H1 (cell line): ENCODE results near the gene MKRN1. TPM values are rescaled to one million over a fixed set of nuclear protein-coding genes. Genes with fewer than 3 reads are reported as not detected.

Source experiments
- CTCF ChIA-PET: fragments of 300-600 bp; sonication (Branson Sonifier 250); formaldehyde crosslinking; loops from one replicate; lab custom pipeline; 2021; ENCODE audit not compliant: partially characterized antibody; lab: Charles Lee
- POLR2A ChIA-PET: fragments of 300-600 bp; sonication (Branson Sonifier 250); formaldehyde crosslinking; loops from one replicate; lab custom pipeline; 2021; ENCODE audit warnings: inconsistent platforms; ENCODE audit not compliant: partially characterized antibody; lab: Charles Lee
- DNase-seq, 2 experiments: peaks; one replicate each; pipeline versions ENCODE4 v3.0.0 to v3.0.0-alpha.2; 2010 to 2022; ENCODE audit warnings: low spot score in 2 of 2, low read depth in 1 of 2, mixed read lengths in 1 of 2
- FAIRE-seq: peaks from 2 replicates; lab custom pipeline; 2011; peaks lifted over from hg19 to GRCh38; lab: Jason Lieb, UNC
- H2AFZ ChIP-seq: 2 replicates; pipeline ENCODE4 v1.8.1; 2012; ENCODE audit warnings: low read length, inconsistent platforms
- H2AK5ac ChIP-seq: 2 replicates; pipeline ENCODE4 v1.6.1; 2013; ENCODE audit warnings: low read depth, low read length
- H2BK120ac ChIP-seq: replicated peaks from 2 replicates; pipeline ENCODE3; 2013; ENCODE audit warnings: low read depth, low read length, inconsistent platforms
- H2BK12ac ChIP-seq: 2 replicates; pipeline ENCODE4 v1.6.1; 2013; ENCODE audit warnings: low read depth, low read length
- H2BK15ac ChIP-seq: 2 replicates; pipeline ENCODE4 v1.6.1; 2013; ENCODE audit warnings: low read length
- H2BK20ac ChIP-seq: 2 replicates; pipeline ENCODE4 v1.6.1; 2013; ENCODE audit warnings: low read length
- H2BK5ac ChIP-seq: 2 replicates; pipeline ENCODE4 v1.6.1; 2013; ENCODE audit warnings: low read depth, low read length
- H3K14ac ChIP-seq: 2 replicates; pipeline ENCODE4 v1.6.1; 2013; ENCODE audit warnings: inconsistent platforms; ENCODE audit not compliant: insufficient read length
- H3K18ac ChIP-seq: 2 replicates; pipeline ENCODE4 v1.6.1; 2013; ENCODE audit warnings: low read length; ENCODE audit errors: extremely low read depth
- H3K23ac ChIP-seq: 2 replicates; pipeline ENCODE4 v1.6.1; 2013; ENCODE audit warnings: inconsistent platforms; ENCODE audit not compliant: insufficient read length
- H3K23me2 ChIP-seq: 2 replicates; pipeline ENCODE4 v1.6.1; 2013; ENCODE audit warnings: low read depth, low read length
- H3K27ac ChIP-seq: 2 replicates; pipeline ENCODE4 v1.6.1; 2011; ENCODE audit warnings: low read depth, low read length, inconsistent platforms
- H3K27me3 ChIP-seq, 4 experiments: replicated peaks in 1 of 4; 1 replicate in 1 of 4; 2 replicates in 3 of 4; pipeline versions ENCODE4 v1.6.1 to v1.8.1; 2011 to 2013; ENCODE audit warnings: low read length in 3 of 4, mild to moderate bottlenecking in 3 of 4, inconsistent platforms in 2 of 4, mixed read lengths in 2 of 4, moderate library complexity in 1 of 4; ENCODE audit not compliant: control insufficient read depth in 3 of 4, insufficient read depth in 3 of 4; ENCODE audit errors: extremely low read depth in 1 of 4
- H3K36me3 ChIP-seq, 4 experiments: 2 replicates each; pipeline versions ENCODE4 v1.6.1 to v1.8.1; 2011 to 2013; ENCODE audit warnings: mild to moderate bottlenecking in 4 of 4, low read length in 3 of 4, moderate library complexity in 2 of 4, control low read depth in 1 of 4, inconsistent platforms in 1 of 4; ENCODE audit not compliant: insufficient read depth in 4 of 4, control insufficient read depth in 2 of 4
- H3K4ac ChIP-seq: replicated peaks from 2 replicates; pipeline ENCODE3; 2013; ENCODE audit warnings: low read length, low read depth, mixed read lengths, inconsistent platforms; ENCODE audit not compliant: insufficient read length
- H3K4me1 ChIP-seq, 4 experiments: replicated peaks in 1 of 4; 1 replicate in 1 of 4; 2 replicates in 3 of 4; pipeline versions ENCODE4 v1.6.1 to v1.8.1; 2011 to 2013; ENCODE audit warnings: low read length in 3 of 4, inconsistent platforms in 2 of 4, mixed read lengths in 1 of 4; ENCODE audit not compliant: insufficient read depth in 4 of 4, control insufficient read depth in 3 of 4
- H3K4me2 ChIP-seq, 2 experiments: 2 replicates each; pipeline versions ENCODE4 v1.6.1 to v1.8.1; 2011 to 2013; ENCODE audit warnings: low read depth in 2 of 2, low read length in 2 of 2, control low read depth in 1 of 2, inconsistent platforms in 1 of 2, mild to moderate bottlenecking in 1 of 2; ENCODE audit not compliant: insufficient read depth in 1 of 2
- H3K4me3 ChIP-seq, 4 experiments: fragments of 200-600, 300-600 bp in 1 of 4; sonication (generic), shearing (Covaris generic), sonication (Bioruptor Twin) in 1 of 4; 2 replicates each; pipeline versions ENCODE4 v1.5.1 to v1.8.1; 2011 to 2016; ENCODE audit warnings: low read length in 4 of 4, low read depth in 3 of 4, control low read depth in 2 of 4, inconsistent platforms in 2 of 4, mild to moderate bottlenecking in 2 of 4, mixed read lengths in 1 of 4, moderate library complexity in 1 of 4; ENCODE audit not compliant: insufficient read depth in 2 of 4; ENCODE audit errors: extremely low read depth in 1 of 4
- H3K56ac ChIP-seq: replicated peaks from 2 replicates; pipeline ENCODE3; 2013; ENCODE audit warnings: low read depth, mild to moderate bottlenecking, mixed read lengths, low read length, inconsistent platforms; ENCODE audit not compliant: insufficient read length
- H3K79me1 ChIP-seq: 2 replicates; pipeline ENCODE4 v1.6.1; 2013; ENCODE audit warnings: low read depth, low read length, control low read depth
- H3K79me2 ChIP-seq, 2 experiments: 2 replicates each; pipeline versions ENCODE4 v1.6.1 to v1.8.1; 2012 to 2013; ENCODE audit warnings: low read length in 2 of 2, mild to moderate bottlenecking in 2 of 2, inconsistent platforms in 1 of 2; ENCODE audit not compliant: insufficient read depth in 2 of 2, control insufficient read depth in 1 of 2
- H3K9ac ChIP-seq, 4 experiments: replicated peaks in 1 of 4; 1 replicate in 1 of 4; 2 replicates in 3 of 4; pipeline versions ENCODE4 v1.6.1 to v1.8.1; 2011 to 2013; ENCODE audit warnings: low read depth in 3 of 4, low read length in 3 of 4, control low read depth in 2 of 4, mild to moderate bottlenecking in 2 of 4, moderate library complexity in 2 of 4, inconsistent platforms in 1 of 4; ENCODE audit errors: extremely low read depth in 1 of 4
- H3K9me3 ChIP-seq, 2 experiments: 2 replicates each; pipeline versions ENCODE4 v1.6.1 to v1.8.1; 2012 to 2013; ENCODE audit warnings: mild to moderate bottlenecking in 2 of 2, moderate library complexity in 2 of 2, control low read depth in 1 of 2, inconsistent platforms in 1 of 2, low read depth in 1 of 2, low read length in 1 of 2, mixed read lengths in 1 of 2; ENCODE audit not compliant: insufficient read depth in 2 of 2
- H4K20me1 ChIP-seq, 2 experiments: replicated peaks in 1 of 2; 2 replicates each; pipeline versions ENCODE3 to v1.8.1; 2011 to 2013; ENCODE audit warnings: inconsistent platforms in 2 of 2, low read length in 2 of 2, mild to moderate bottlenecking in 1 of 2; ENCODE audit not compliant: insufficient read depth in 2 of 2, control insufficient read depth in 1 of 2
- H4K5ac ChIP-seq: 2 replicates; pipeline ENCODE4 v1.6.1; 2013; ENCODE audit warnings: low read length, low read depth, mixed read lengths, inconsistent platforms; ENCODE audit not compliant: insufficient read length
- H4K8ac ChIP-seq: 2 replicates; pipeline ENCODE4 v1.8.0; 2013; ENCODE audit warnings: mild to moderate bottlenecking, moderate library complexity, low read length, inconsistent platforms; ENCODE audit not compliant: insufficient read depth; ENCODE audit errors: extremely low read depth
- H4K91ac ChIP-seq: replicated peaks from 2 replicates; pipeline ENCODE3; 2013; ENCODE audit warnings: low read length, mixed read lengths, inconsistent platforms; ENCODE audit not compliant: insufficient read length
- ATF3 ChIP-seq: IDR thresholded peaks from 2 replicates; pipeline ENCODE4 v1.6.1; 2011; ENCODE audit warnings: low read depth, mild to moderate bottlenecking, low read length; ENCODE audit not compliant: insufficient read depth
- CBX8 ChIP-seq: fragments of 300-800, 300-1000 bp; sonication (generic); IDR thresholded peaks from 2 replicates; pipeline ENCODE4 v1.7.1; 2016; ENCODE audit warnings: low read depth, low read length, borderline replicate concordance
- CHD2 ChIP-seq: IDR thresholded peaks from 2 replicates; pipeline ENCODE4 v1.6.1; 2012; ENCODE audit warnings: low read length, improper control_type of control experiment
- EZH2 ChIP-seq: fragments of 200-600 bp; sonication (generic); IDR thresholded peaks from 2 replicates; pipeline ENCODE4 v1.7.1; 2012; ENCODE audit warnings: low read depth, mild to moderate bottlenecking, moderate library complexity, low read length, inconsistent platforms; ENCODE audit not compliant: severe bottlenecking
- GABPA ChIP-seq: IDR thresholded peaks from 2 replicates; pipeline ENCODE4 v1.6.1; 2011; ENCODE audit warnings: mild to moderate bottlenecking, low read length, moderate library complexity, borderline replicate concordance; ENCODE audit not compliant: insufficient read depth
- KDM4A ChIP-seq: IDR thresholded peaks from one replicate; pipeline ENCODE4 v1.7.1; 2012; ENCODE audit warnings: low read depth, mild to moderate bottlenecking, moderate library complexity, low read length, inconsistent platforms; ENCODE audit not compliant: severe bottlenecking
- MAFK ChIP-seq: IDR thresholded peaks from 2 replicates; pipeline ENCODE4 v1.6.1; 2012; ENCODE audit warnings: low read depth, mild to moderate bottlenecking, improper control_type of control experiment, low read length
- NANOG ChIP-seq: IDR thresholded peaks from 2 replicates; pipeline ENCODE4 v1.6.1; 2011; ENCODE audit warnings: low read length, low read depth, mild to moderate bottlenecking, inconsistent platforms; ENCODE audit not compliant: insufficient read depth, poor library complexity, severe bottlenecking
- NRF1 ChIP-seq: IDR thresholded peaks from 2 replicates; pipeline ENCODE4 v1.6.1; 2011; ENCODE audit warnings: mild to moderate bottlenecking, low read depth, low read length, improper control_type of control experiment
- SP4 ChIP-seq: IDR thresholded peaks from 2 replicates; pipeline ENCODE4 v1.6.1; 2012; ENCODE audit warnings: low read length, inconsistent platforms
- ZNF274 ChIP-seq: IDR thresholded peaks from 2 replicates; pipeline ENCODE4 v1.7.0; 2012; ENCODE audit warnings: low read length, borderline replicate concordance; ENCODE audit errors: extremely low read depth
- WGBS, 2 experiments: shearing (Covaris generic) in 1 of 2; methylation state at CpG; one replicate each; pipeline versions ENCODE4 v1.1.6 to v1.1.7; 2013 to 2015; ENCODE audit warnings: low lambda C conversion rate in 2 of 2, mixed read lengths in 2 of 2, inconsistent platforms in 1 of 2, low coverage in 1 of 2, missing lambda C conversion rate in 1 of 2; ENCODE audit not compliant: insufficient replicate concordance in 2 of 2, insufficient coverage in 1 of 2, insufficient read length in 1 of 2; ENCODE audit errors: extremely low coverage in 1 of 2, missing lambda C conversion rate in 1 of 2; 5-methylcytosine and 5-hydroxymethylcytosine counted together
- polyA plus RNA-seq, 7 experiments: library from polyadenylated mRNA; depleted of rRNA in 3 of 7; stranded (reverse) in 5 of 7; unstranded in 2 of 7; fragments of >200 nt in 5 of 7; fragments of 200-250 nt in 2 of 7; gene quantifications; 1 replicate in 5 of 7; 2 replicates in 1 of 7; 4 replicates in 1 of 7; pipeline versions ENCODE4 v1.2.1 to v1.2.3, GENCODE V29; 2011 to 2013; ENCODE audit warnings: missing spikeins in 2 of 7, mixed read lengths in 2 of 7
- total RNA-seq: library from RNA; stranded (reverse); fragmentation: NEBNext Ultra II Directional; extraction: Animal tissue kit (Norgen Biotek cat#: 25700); gene quantifications from 2 replicates; pipeline ENCODE4 v1.2.1, GENCODE V29; 2021

MKRN1 gene
- total and polyA plus RNA-seq, 2 of the 8 experiments (the other 6 are each of a cell fraction or from before 2014, with no cell fraction given), result 46.2 to 99.6 TPM

- Histone ChIP-seq H3K4me2 (no peak overlapping the region), H3K56ac (no peak overlapping the region), H3K4me3 (no peak overlapping the region), H2BK15ac (no peak overlapping the region), H4K20me1 (no peaks in the 10 kb centered on the region), H3K14ac (no peak overlapping the region), H3K79me2 (no peaks in the 10 kb centered on the region), H3K4ac (no peak overlapping the region), H4K8ac (no peak overlapping the region), H4K5ac (no peak overlapping the region), H3K9ac (no peak overlapping the region), H3K27me3 (no peaks in the 10 kb centered on the region), H3K27ac (no peak overlapping the region), H3K18ac (peak overlapping the region; percentile 48; the same call in 1 of the 2 replicates), H3K36me3 (no peaks in the 10 kb centered on the region), H4K91ac (no peak overlapping the region), H3K23ac (no peak overlapping the region), H2AFZ (no peak overlapping the region; the same call in 1 of the 2 replicates), H3K4me1 (peaks cover 2 to 6% (median 3%) of the 10 kb centered on the region in 4 experiments; a peak in 3 of 7 replicates), H3K23me2 (no peaks in the 10 kb centered on the region), H2AK5ac (no peak overlapping the region), H2BK12ac (no peak overlapping the region), H2BK120ac (no peak overlapping the region), H3K9me3 (no peaks in the 10 kb centered on the region), H2BK20ac (no peak overlapping the region), H2BK5ac (no peak overlapping the region), H3K79me1 (no peaks in the 10 kb centered on the region)
- FAIRE-seq (no peak), DNase-seq (no peak)
- ChIA-PET CTCF (interaction anchor here (0.5 to 18.4 kb wide), 13 partner anchors 12 to 138 kb away, joined by 3 to 322 read pairs (median 4); partner anchors contain the start of gene DENND2A), POLR2A (interaction anchor here (1.5 kb wide), 1 partner anchor 122 kb away, joined by 5 read pairs; the partner anchor contains the start of gene DENND2A)
- 81% methylated on average over 7 of the region's 7 CpGs; no CpG with 5 or more reads in 1 of the 2 experiments for WGBS, 2 experiments
- TF ChIP-seq CBX8, result no peak
- no peak for TF ChIP-seq ZNF274
- TF ChIP-seq ATF3, result no peak
- no peak for TF ChIP-seq CHD2
- TF ChIP-seq EZH2, result no peak
- no peak for TF ChIP-seq SP4
- TF ChIP-seq GABPA, result no peak
- no peak for TF ChIP-seq NRF1
- TF ChIP-seq MAFK, result no peak
- TF ChIP-seq KDM4A, result no peak
- no peak for TF ChIP-seq NANOG
Measured at GRCh38 chr7:140519007-140519399, 39.7 kb upstream of the MKRN1 start.
